ENCODE results near the gene RAI1. TPM values are rescaled to one million over a fixed set of nuclear protein-coding genes. Genes with fewer than 3 reads are reported as not detected.
"Not testable (repeated sequence)": the region's sequence is repeated elsewhere in the genome, so short reads cannot be mapped to it uniquely, and the experiment has no call there.

The RAI1 gene
- total RNA-seq, 1 experiment from 2014 or later, result 5.9 TPM

GRCh38 chr17:17663160-17664063 lies 17.8 kb upstream of the RAI1 start:
- DNase-seq (ENCODE audit: low read depth), result peak; percentile 97

- DNase-seq (ENCODE audit: low read depth), result no peak
These were observed 17.2 kb upstream of the RAI1 start for GRCh38 chr17:17664064-17664452.

DNA sequence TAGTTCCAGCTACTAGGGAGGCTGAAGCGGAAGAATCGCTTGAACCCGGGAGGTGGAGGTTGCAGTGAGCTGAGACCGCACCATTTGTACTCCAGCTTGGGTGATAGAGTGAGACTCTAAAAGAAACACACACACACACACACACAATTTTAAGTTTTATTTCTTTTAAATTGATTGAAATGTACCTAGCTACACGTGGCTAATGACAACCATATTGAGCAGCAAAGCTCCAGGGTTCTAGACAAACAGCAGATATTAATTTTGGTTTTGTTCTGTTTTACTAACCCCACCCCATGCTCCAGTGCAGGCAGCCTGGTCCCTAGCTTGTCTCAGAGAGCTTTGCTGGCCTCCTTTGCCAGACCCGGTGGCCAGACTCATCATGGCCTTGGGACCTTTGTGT lies 16.0 kb upstream of the RAI1 start:
- no peak for DNase-seq (ENCODE audit: low read depth)

DNA sequence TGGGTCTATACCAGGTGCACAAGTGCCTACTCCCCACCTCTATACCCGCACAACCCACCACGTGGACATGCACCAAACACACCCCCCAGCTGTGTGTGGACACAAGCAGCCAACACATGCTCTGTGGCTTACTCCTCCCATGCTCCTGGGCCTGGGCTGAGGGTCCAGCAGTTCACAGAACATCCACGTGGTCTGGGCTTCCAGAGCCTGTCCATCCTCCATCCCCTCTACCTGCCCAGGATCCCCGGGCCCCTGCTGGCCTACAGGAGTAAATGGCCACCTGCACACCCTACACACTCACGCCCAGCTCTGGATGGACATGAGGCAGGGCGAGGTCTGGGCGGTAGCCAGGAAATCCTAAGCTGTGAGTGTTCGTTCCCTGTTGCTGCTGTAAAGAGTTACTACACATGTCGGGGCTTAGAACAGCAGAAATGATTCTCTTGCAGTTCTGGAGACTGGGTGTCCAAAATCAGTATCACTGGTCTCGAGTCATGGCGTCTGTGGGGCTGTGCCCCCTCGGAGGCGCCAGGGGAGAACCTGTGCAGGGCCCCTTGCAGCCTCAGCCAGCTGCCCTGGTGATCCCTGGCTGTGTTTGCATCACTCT lies 15.0 kb upstream of the RAI1 start:
- peak; percentile 66 for DNase-seq (ENCODE audit: low read depth)

- no peak for DNase-seq (ENCODE audit: low read depth)
These were observed 14.0 kb upstream of the RAI1 start for GRCh38 chr17:17667231-17667630.

DNA sequence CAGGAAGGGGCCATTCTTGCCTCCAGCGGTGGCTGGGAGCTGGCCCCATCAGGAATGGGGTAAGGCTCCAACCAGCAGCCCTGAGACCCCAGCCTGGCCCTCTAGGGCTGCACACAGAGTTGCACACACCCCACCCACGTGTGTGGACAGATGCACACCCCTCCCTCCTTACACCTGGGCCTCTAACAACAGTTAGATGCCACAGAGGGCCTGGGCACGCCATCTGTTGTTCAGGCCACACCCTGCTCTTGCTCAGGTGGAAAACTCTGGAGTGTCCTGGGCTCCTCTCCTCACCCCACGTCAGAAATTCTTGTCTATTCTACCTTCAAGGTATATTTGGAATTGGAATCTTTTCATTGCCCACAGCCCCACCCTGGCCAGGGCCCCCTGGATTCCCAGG lies 13.3 kb upstream of the RAI1 start:
- no peak for DNase-seq (ENCODE audit: low read depth)

DNA sequence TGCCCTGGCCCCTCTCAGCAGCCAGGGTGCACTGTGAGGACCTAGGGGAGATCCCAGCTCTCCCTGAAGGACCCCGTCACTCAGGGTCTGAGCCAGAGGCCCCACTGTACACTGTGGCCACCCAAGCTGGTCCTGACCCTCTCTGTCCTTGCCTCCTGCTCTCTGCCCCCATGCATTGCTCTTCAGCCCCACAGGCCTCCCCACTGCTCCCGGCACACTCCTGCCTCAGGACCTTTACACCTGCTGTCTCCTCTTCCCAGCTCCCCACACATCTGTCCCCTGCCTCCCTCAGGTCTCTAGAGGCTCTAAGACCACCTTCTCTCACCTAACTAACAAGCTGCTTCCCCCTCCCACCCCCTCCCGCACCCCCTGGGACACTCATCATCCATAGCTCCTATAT lies 12.9 kb upstream of the RAI1 start:
- no peak for DNase-seq (ENCODE audit: low read depth)

DNA sequence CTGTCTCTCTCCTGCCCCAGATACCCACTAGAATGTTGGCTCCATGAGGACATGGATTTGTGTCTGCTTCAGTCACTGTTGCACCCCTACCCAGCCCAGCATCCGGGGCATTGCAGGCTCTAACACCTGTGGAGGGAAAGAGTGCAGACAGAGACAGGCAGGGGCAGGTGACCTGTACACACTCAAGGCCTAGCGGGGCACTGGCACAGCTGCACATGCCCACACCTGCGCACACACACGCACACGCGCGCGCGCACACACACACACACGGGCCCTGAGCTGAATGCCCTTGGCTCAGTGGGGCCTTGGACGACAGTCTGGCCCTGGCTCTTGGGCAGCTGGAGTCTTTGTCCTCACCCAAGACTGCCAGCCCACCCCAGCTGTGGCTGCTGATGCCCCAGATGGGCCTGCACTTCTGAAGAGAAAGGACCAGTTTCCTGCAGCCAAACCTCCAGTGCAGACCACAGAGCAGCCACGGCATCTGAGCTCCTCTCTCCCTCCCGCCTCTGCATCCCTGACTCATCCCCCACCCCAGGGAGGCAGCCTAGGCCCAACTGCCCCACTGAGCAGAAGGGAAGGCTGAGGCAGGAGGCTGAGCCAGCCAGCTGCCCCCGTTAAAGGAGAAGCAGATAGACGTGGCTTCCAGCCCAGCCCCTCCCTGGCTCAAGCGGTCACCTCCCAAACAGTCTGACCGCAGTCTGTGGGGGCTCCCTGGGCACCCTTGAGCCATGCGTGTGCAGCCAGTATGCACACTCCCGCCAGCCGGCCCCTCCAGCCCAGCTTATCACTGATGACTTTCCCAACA lies 12.3 kb upstream of the RAI1 start:
- peak; percentile 76 for DNase-seq (ENCODE audit: low read depth)

GRCh38 chr17:17669580-17670235 lies 11.6 kb upstream of the RAI1 start:
- no peak for DNase-seq (ENCODE audit: low read depth)

- no peak for DNase-seq (ENCODE audit: low read depth)
These were observed 10.5 kb upstream of the RAI1 start for GRCh38 chr17:17670701-17671305.

- no peak for DNase-seq (ENCODE audit: low read depth)
These were observed 9.7 kb upstream of the RAI1 start for GRCh38 chr17:17671369-17672129.

- peak; percentile 56 for DNase-seq (ENCODE audit: low read depth)
These were observed 8.5 kb upstream of the RAI1 start for GRCh38 chr17:17672453-17673368.

- no peak for DNase-seq (ENCODE audit: low read depth)
These were observed 5.8 kb upstream of the RAI1 start for GRCh38 chr17:17675416-17675815.

DNA sequence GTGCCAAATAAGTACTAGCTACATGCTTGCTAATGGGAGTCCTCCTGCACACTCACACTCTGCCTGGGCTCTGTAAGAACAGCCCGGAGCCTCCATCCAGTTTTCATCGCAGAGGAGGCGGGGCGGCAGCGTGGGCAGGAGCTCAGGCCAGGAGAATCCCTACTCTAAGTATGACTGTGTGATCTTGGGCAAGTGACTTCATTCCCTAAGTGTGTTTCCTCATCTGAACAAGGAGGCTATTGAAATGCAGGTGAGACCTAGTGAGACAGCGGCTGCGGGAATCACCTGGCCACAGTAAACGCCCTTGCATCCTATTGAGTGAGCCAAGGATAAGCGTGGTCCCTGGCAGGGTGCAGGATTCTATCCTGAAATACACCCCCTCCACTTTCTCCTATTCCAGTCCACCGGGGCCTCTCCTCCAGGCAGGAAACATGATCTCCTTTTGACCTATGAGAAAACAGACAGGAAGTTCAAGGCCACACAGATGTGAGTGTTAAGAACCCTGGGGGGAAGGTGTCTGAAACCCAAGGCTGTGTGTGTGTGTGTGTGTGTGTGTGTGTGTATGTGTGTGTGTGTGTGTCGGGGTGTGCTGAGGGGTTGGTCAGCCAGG lies 5.2 kb upstream of the RAI1 start:
- peak; percentile 59 for DNase-seq (ENCODE audit: low read depth)

DNA sequence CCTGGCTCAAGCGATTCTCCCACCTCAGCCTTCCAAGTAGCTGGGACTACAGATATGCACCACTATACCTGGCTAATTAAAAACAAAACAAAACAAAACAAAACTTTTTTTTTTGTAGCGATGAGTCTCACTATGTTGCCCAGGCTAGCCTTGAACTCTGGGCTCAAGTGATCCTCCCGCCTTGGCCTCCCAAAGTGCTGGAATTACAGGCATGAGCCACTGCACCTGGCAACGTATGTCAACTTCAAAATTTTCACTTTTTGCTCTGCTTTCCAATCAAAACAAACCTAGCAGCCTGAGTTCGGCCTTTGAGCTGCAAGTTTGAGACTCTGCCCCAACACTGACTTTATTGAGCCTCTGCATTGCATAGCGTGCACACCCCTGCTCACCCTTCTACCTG lies 4.5 kb upstream of the RAI1 start:
- DNase-seq (ENCODE audit: low read depth), result no peak

GRCh38 chr17:17677299-17678040 lies 3.8 kb upstream of the RAI1 start:
- no peak for DNase-seq (ENCODE audit: low read depth)

- not testable (repeated sequence) for DNase-seq (ENCODE audit: low read depth)
These were observed 3.1 kb upstream of the RAI1 start for GRCh38 chr17:17678063-17678699.

- DNase-seq (ENCODE audit: low read depth), result no peak
These were observed 2.0 kb upstream of the RAI1 start for GRCh38 chr17:17679243-17679642.

Measured in Daoy (cell line).